Lower lobe of right lung (tissue), 2 donors: Measurements from ENCODE around the gene CABLES1. TPM values are rescaled to one million over a fixed set of nuclear protein-coding genes. Genes with fewer than 3 reads are reported as not detected.

ENCODE experiments used
- ATAC-seq, 2 donors: fragments of 200-7000 bp; cut with Tn5 transposase; one replicate each; pipeline ENCODE4 v1.9.1; 2020 to 2022; ENCODE audit warnings: mild to moderate bottlenecking in 2 of 2, moderate library complexity in 2 of 2
- DNase-seq: peaks from one replicate; pipeline ENCODE4 v3.0.0-alpha.2; 2020
- H3K27ac ChIP-seq: fragments of 200-600 bp; one replicate; pipeline ENCODE4 v1.8.0; 2022
- H3K27me3 ChIP-seq: fragments of 200-600 bp; one replicate; pipeline ENCODE4 v1.8.0; 2022; ENCODE audit warnings: low read depth
- H3K36me3 ChIP-seq: fragments of 200-600 bp; one replicate; pipeline ENCODE4 v1.8.0; 2022; ENCODE audit warnings: mild to moderate bottlenecking
- H3K4me1 ChIP-seq: fragments of 200-600 bp; one replicate; pipeline ENCODE4 v1.8.0; 2022
- H3K4me3 ChIP-seq: fragments of 200-600 bp; one replicate; pipeline ENCODE4 v1.8.0; 2022; ENCODE audit warnings: mild to moderate bottlenecking
- H3K9me3 ChIP-seq: fragments of 200-600 bp; one replicate; pipeline ENCODE4 v1.8.0; 2022
- CTCF ChIP-seq: fragments of 200-600 bp; IDR thresholded peaks from one replicate; pipeline ENCODE4 v1.8.0; 2022; ENCODE audit warnings: antibody characterized with exemption, mild to moderate bottlenecking
- intact Hi-C: fragments of 100-400 bp; cut with DNase I; formaldehyde crosslinking; loops from one replicate; pipeline ENCODE4 v1.11.0; 2022
- total RNA-seq: library from RNA; stranded (reverse); fragmentation: NEBNext Ultra II Directional; extraction: Animal tissue kit (Norgen Biotek cat#: 25700); gene quantifications from one replicate; pipeline ENCODE4 v1.2.1, GENCODE V29; 2021
- donor health status: DM: no; HTN: yes; CAD: no; lungs with severe emphysema.

The CABLES1 gene
- total RNA-seq, 1 donor from 2014 or later = 44.2 TPM

- ATAC-seq (no peak), DNase-seq (no peak)
- Histone ChIP-seq H3K4me3 (no peak overlapping the region), H3K4me1 (no peaks in the 10 kb centered on the region), H3K27ac (no peak overlapping the region), H3K27me3 (no peaks in the 10 kb centered on the region), H3K9me3 (no peaks in the 10 kb centered on the region), H3K36me3 (peaks cover 17% of the 10 kb centered on the region)
- intact Hi-C loops = no loop called here
- no peak for TF ChIP-seq CTCF
Measured at GRCh38 chr18:23244401-23244800, 109.1 kb downstream of the CABLES1 start.

GRCh38 chr18:23245461-23245860 lies 110.2 kb downstream of the CABLES1 start:
- DNase-seq (no peak), ATAC-seq (no peak)
- H3K36me3 ChIP-seq = peaks cover 17% of the 10 kb centered on the region
- H3K4me1 ChIP-seq = peaks cover 8% of the 10 kb centered on the region
- no peak overlapping the region for H3K27ac ChIP-seq
- intact Hi-C loops = no loop called here
- no peaks in the 10 kb centered on the region for H3K9me3 ChIP-seq
- TF ChIP-seq CTCF = no peak
- H3K27me3 ChIP-seq = no peaks in the 10 kb centered on the region
- no peak overlapping the region for H3K4me3 ChIP-seq

GRCh38 chr18:23247331-23247730 lies 112.0 kb downstream of the CABLES1 start:
- TF ChIP-seq CTCF = no peak
- DNase-seq (no peak), ATAC-seq (no peak)
- intact Hi-C loops = no loop called here
- H3K9me3 ChIP-seq = no peaks in the 10 kb centered on the region
- peaks cover 17% of the 10 kb centered on the region for H3K36me3 ChIP-seq
- H3K27me3 ChIP-seq = no peaks in the 10 kb centered on the region
- peaks cover 14% of the 10 kb centered on the region for H3K4me1 ChIP-seq
- H3K27ac ChIP-seq = no peak overlapping the region
- H3K4me3 ChIP-seq = no peak overlapping the region

- Histone ChIP-seq H3K4me3 (no peak overlapping the region), H3K36me3 (peaks cover 19% of the 10 kb centered on the region), H3K27ac (no peak overlapping the region), H3K27me3 (no peaks in the 10 kb centered on the region), H3K9me3 (no peaks in the 10 kb centered on the region), H3K4me1 (peaks cover 14% of the 10 kb centered on the region)
- no peak for DNase-seq
- intact Hi-C loops = no loop called here
- no peak for TF ChIP-seq CTCF
- no peak for ATAC-seq
Measured at GRCh38 chr18:23247896-23248295, 112.6 kb downstream of the CABLES1 start.

- intact Hi-C loops = no loop called here
- no peak for TF ChIP-seq CTCF
- Histone ChIP-seq H3K27ac (no peak overlapping the region), H3K4me1 (peaks cover 14% of the 10 kb centered on the region), H3K9me3 (no peaks in the 10 kb centered on the region), H3K36me3 (peaks cover 28% of the 10 kb centered on the region), H3K4me3 (no peak overlapping the region), H3K27me3 (no peaks in the 10 kb centered on the region)
- ATAC-seq (no peak), DNase-seq (no peak)
Measured at GRCh38 chr18:23248826-23249225, 113.5 kb downstream of the CABLES1 start.

GRCh38 chr18:23249348-23249747 lies 114.1 kb downstream of the CABLES1 start:
- DNase-seq (no peak), ATAC-seq (no peak)
- H3K4me1 ChIP-seq = peaks cover 14% of the 10 kb centered on the region
- H3K27me3 ChIP-seq = no peaks in the 10 kb centered on the region
- peaks cover 33% of the 10 kb centered on the region for H3K36me3 ChIP-seq
- H3K4me3 ChIP-seq = no peak overlapping the region
- intact Hi-C loops = no loop called here
- H3K27ac ChIP-seq = no peak overlapping the region
- no peaks in the 10 kb centered on the region for H3K9me3 ChIP-seq
- no peak for TF ChIP-seq CTCF
